AG04450 (cell line): ENCODE data around the gene MKLN1. TPM values are rescaled to one million over a fixed set of nuclear protein-coding genes. Genes with fewer than 3 reads are reported as not detected.

Source experiments
- CTCF ChIA-PET: fragments of 300-600, 350-600 bp; formaldehyde crosslinking; extraction: SDS; loops from one replicate; lab custom pipeline; 2022; ENCODE audit warnings: antibody characterized with exemption, inconsistent platforms; lab: Charles Lee
- POLR2A ChIA-PET: fragments of 350-600 bp; formaldehyde crosslinking; extraction: SDS; loops from one replicate; lab custom pipeline; 2021; ENCODE audit warnings: antibody characterized with exemption, inconsistent platforms; lab: Yijun Ruan, JAX
- DNase-seq: peaks from one replicate; pipeline ENCODE4 v3.0.0-alpha.2; 2011; ENCODE audit warnings: low read depth, low spot score
- H3K27ac ChIP-seq: one replicate; pipeline ENCODE4 v1.5.1; 2012; ENCODE audit warnings: low read depth, low read length, control low read depth
- H3K27me3 ChIP-seq: one replicate; pipeline ENCODE4 v1.6.0; 2012; ENCODE audit warnings: low read length; ENCODE audit not compliant: control insufficient read depth, insufficient read depth
- H3K4me3 ChIP-seq: 2 replicates; pipeline ENCODE4 v1.5.1; 2011; ENCODE audit warnings: mild to moderate bottlenecking, low read depth, low read length, control low read depth
- H3K9me3 ChIP-seq: 2 replicates; pipeline ENCODE4 v1.5.1; 2012; ENCODE audit warnings: low read length; ENCODE audit not compliant: control insufficient read depth, insufficient read depth
- CTCF ChIP-seq: IDR thresholded peaks from 2 replicates; pipeline ENCODE4 v1.5.1; 2011; ENCODE audit warnings: low read depth, low read length, control low read depth, inconsistent platforms
- polyA minus RNA-seq: library from RNA; depleted of rRNA, polyadenylated mRNA; stranded (reverse); fragments of >200 nt; gene quantifications from 2 replicates; pipeline ENCODE4 v1.2.3, GENCODE V29; 2011; rRNA and poly(A)+ RNA removed
- polyA plus RNA-seq: library from polyadenylated mRNA; depleted of rRNA; stranded (reverse); fragments of >200 nt; gene quantifications from 2 replicates; pipeline ENCODE4 v1.2.3, GENCODE V29; 2011; rRNA removed

Gene MKLN1
- polyA plus RNA-seq: 53.1 and 56.8 TPM in 2 replicates
- polyA minus RNA-seq: 135 and 152 TPM in 2 replicates

- no peak for TF ChIP-seq CTCF
- no peaks in the 10 kb centered on the region for H3K27me3 ChIP-seq
- peak within 1 kb of the TSS; percentile 86 for H3K4me3 ChIP-seq
- DNase-seq: peak; percentile 50
- peaks cover 4% of the 10 kb centered on the region; the same call in 1 of the 2 replicates for H3K9me3 ChIP-seq
- CTCF ChIA-PET: interaction anchor here (1.1 to 1.5 kb wide), 2 partner anchors 10 to 259 kb away, joined by 3 read pairs; no protein-coding TSS in a partner anchor
- H3K27ac ChIP-seq: peak within 1 kb of the TSS; percentile 92
- POLR2A ChIA-PET: interaction anchor here (1.2 to 1.7 kb wide), 7 partner anchors 42 to 221 kb away, joined by 3 to 13 read pairs (median 4); no protein-coding TSS in a partner anchor
Measured at GRCh38 chr7:131327626-131328376, at the start of gene MKLN1. MKLN1 (plus strand) TSS chr7:131327876; CDS start chr7:131327900, 24 bp downstream.

DNA sequence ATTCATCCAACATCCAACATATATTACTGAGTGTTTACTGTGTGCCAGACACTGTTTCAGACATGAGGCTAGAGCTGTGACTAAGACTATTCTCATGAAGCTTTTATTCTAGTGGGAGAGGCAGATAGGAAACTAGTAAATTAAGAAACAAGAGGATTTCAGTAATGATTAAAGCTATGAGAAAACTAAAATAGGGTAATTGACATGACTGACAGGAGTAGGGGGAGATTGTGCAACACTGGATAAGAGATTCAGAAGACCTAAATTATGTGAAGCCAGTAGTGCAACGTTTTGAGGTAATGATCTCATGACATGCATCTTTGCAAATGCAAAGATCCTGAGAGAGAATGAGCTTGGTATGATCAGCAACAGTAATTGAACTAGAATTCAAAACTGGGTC lies 48.6 kb upstream of the MKLN1 start:
- TF ChIP-seq CTCF: no peak
- POLR2A ChIA-PET: no interaction called here
- H3K4me3 ChIP-seq: no peak overlapping the region
- CTCF ChIA-PET: no interaction called here
- no peak overlapping the region for H3K27ac ChIP-seq
- no peaks in the 10 kb centered on the region for H3K27me3 ChIP-seq
- no peaks in the 10 kb centered on the region for H3K9me3 ChIP-seq
- DNase-seq: no peak

DNA sequence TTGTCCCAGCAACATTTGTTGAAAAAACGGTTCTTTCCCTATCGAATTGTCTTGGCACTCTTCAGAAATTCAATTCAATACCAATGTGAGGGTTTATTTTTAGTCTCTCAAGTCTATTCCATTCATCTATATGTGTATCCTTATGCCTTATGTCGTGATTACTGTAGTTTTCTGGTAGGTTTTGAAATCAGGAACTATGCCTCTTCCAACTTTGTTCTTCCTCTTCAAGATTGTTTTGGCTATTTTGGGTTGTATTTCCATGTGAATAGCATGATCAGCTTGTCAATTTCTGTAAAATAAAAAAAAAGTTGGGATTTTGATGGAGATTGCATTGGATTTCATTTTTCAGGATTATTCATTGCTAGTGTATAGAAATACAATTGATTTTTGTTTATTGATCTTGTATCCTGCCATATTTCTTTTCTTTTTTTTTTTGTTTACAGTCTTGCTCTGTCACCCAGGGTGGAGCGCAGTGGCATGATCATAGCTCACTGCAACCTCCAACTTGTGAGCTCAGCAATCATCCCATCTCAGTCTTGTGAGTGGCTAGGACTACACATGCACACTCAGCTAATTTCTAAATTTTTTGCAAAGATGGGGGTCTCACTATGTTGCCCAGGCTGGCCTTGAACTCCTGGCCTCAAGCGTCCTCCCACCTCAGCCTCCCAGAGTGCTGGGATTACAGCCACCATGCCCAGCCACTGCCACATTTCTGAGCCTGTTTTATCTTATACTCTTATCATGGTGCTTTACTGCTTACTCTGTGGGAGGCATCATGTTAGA lies 46.2 kb upstream of the MKLN1 start:
- H3K4me3 ChIP-seq: no peak overlapping the region
- TF ChIP-seq CTCF: no peak
- H3K27ac ChIP-seq: no peak overlapping the region
- CTCF ChIA-PET: interaction anchor here (0.7 kb wide), 1 partner anchor 37 kb away, joined by 3 read pairs; no protein-coding TSS in a partner anchor
- H3K9me3 ChIP-seq: no peaks in the 10 kb centered on the region
- peaks cover 2% of the 10 kb centered on the region for H3K27me3 ChIP-seq
- no peak for DNase-seq
- POLR2A ChIA-PET: no interaction called here

- CTCF ChIA-PET: no interaction called here
- Histone ChIP-seq H3K27ac (no peak overlapping the region), H3K9me3 (no peaks in the 10 kb centered on the region), H3K27me3 (peaks cover 2% of the 10 kb centered on the region), H3K4me3 (no peak overlapping the region)
- TF ChIP-seq CTCF: no peak
- DNase-seq: no peak
- POLR2A ChIA-PET: interaction anchor here (0.6 kb wide), 1 partner anchor 14 kb away, joined by 3 read pairs; no protein-coding TSS in a partner anchor
Measured at GRCh38 chr7:131284702-131285419, 42.8 kb upstream of the MKLN1 start.
